Trophoblast cell (in vitro differentiated cells and primary cell): Measurements from ENCODE around the gene PHC1.

Source experiments
- DNase-seq, 2 donors: peaks; one replicate each; pipeline ENCODE4 v3.0.0-alpha.2; 2016
- H2AFZ ChIP-seq: 2 replicates; pipeline ENCODE4 v1.6.1; 2013; ENCODE audit warnings: low read length, moderate library complexity, mild to moderate bottlenecking; ENCODE audit not compliant: insufficient read depth, poor library complexity
- H2AK5ac ChIP-seq: 2 replicates; pipeline ENCODE4 v1.6.1; 2013; ENCODE audit warnings: mild to moderate bottlenecking, low read length
- H2BK120ac ChIP-seq: 2 replicates; pipeline ENCODE4 v1.6.1; 2013; ENCODE audit warnings: low read length, mild to moderate bottlenecking, moderate library complexity; ENCODE audit not compliant: insufficient read depth, poor library complexity
- H2BK12ac ChIP-seq: 2 replicates; pipeline ENCODE4 v1.6.1; 2013; ENCODE audit warnings: mild to moderate bottlenecking, low read length, moderate library complexity
- H2BK5ac ChIP-seq: 2 replicates; pipeline ENCODE4 v1.6.1; 2013; ENCODE audit warnings: low read length, low read depth, moderate library complexity, mild to moderate bottlenecking; ENCODE audit not compliant: poor library complexity
- H3K14ac ChIP-seq: 2 replicates; pipeline ENCODE4 v1.6.1; 2013; ENCODE audit warnings: mild to moderate bottlenecking, low read length
- H3K18ac ChIP-seq: 2 replicates; pipeline ENCODE4 v1.6.1; 2013; ENCODE audit warnings: mild to moderate bottlenecking, low read length
- H3K23ac ChIP-seq: 2 replicates; pipeline ENCODE4 v1.6.1; 2013; ENCODE audit warnings: low read length
- H3K27ac ChIP-seq: 2 replicates; pipeline ENCODE4 v1.5.1; 2013; ENCODE audit warnings: low read depth, mild to moderate bottlenecking, inconsistent platforms, low read length, moderate library complexity
- H3K27me3 ChIP-seq: 2 replicates; pipeline ENCODE4 v1.6.1; 2013; ENCODE audit warnings: inconsistent platforms, mild to moderate bottlenecking, low read length, moderate library complexity; ENCODE audit not compliant: insufficient read depth
- H3K36me3 ChIP-seq, 2 experiments: 1 replicate in 1 of 2; 2 replicates in 1 of 2; pipeline ENCODE4 v1.6.1; 2013; ENCODE audit warnings: low read length in 2 of 2, mild to moderate bottlenecking in 2 of 2, moderate library complexity in 1 of 2; ENCODE audit not compliant: insufficient read depth in 2 of 2, control insufficient read depth in 1 of 2
- H3K4ac ChIP-seq: 2 replicates; pipeline ENCODE4 v1.6.1; 2013; ENCODE audit warnings: low read depth, mild to moderate bottlenecking, low read length, moderate library complexity
- H3K4me1 ChIP-seq, 2 experiments: 1 replicate in 1 of 2; 2 replicates in 1 of 2; pipeline ENCODE4 v1.6.1; 2013; ENCODE audit warnings: low read length in 2 of 2, mild to moderate bottlenecking in 2 of 2, moderate library complexity in 1 of 2; ENCODE audit not compliant: insufficient read depth in 2 of 2, control insufficient read depth in 1 of 2
- H3K4me2 ChIP-seq: 2 replicates; pipeline ENCODE4 v1.6.1; 2013; ENCODE audit warnings: inconsistent platforms, mild to moderate bottlenecking, low read length, moderate library complexity
- H3K4me3 ChIP-seq: 2 replicates; pipeline ENCODE4 v1.5.1; 2013; ENCODE audit warnings: mild to moderate bottlenecking, low read depth, low read length, inconsistent platforms
- H3K79me1 ChIP-seq: one replicate; pipeline ENCODE4 v1.6.1; 2013; ENCODE audit warnings: low read length
- H3K79me2 ChIP-seq: 2 replicates; pipeline ENCODE4 v1.6.1; 2013; ENCODE audit warnings: low read length, mild to moderate bottlenecking; ENCODE audit not compliant: control insufficient read depth, insufficient read depth, poor library complexity
- H3K9ac ChIP-seq: 2 replicates; pipeline ENCODE4 v1.6.1; 2013; ENCODE audit warnings: mild to moderate bottlenecking, low read length
- H3K9me3 ChIP-seq: 2 replicates; pipeline ENCODE4 v1.6.1; 2013; ENCODE audit warnings: low read depth, mild to moderate bottlenecking, control low read depth, inconsistent platforms, low read length; ENCODE audit not compliant: insufficient read depth
- H4K12ac ChIP-seq: 2 replicates; pipeline ENCODE4 v1.6.1; 2013; ENCODE audit warnings: low read depth, mild to moderate bottlenecking, low read length, moderate library complexity
- H4K8ac ChIP-seq: 2 replicates; pipeline ENCODE4 v1.6.1; 2013; ENCODE audit warnings: low read depth, mild to moderate bottlenecking, low read length, moderate library complexity
- H4K91ac ChIP-seq: one replicate; pipeline ENCODE4 v1.6.1; 2013; ENCODE audit warnings: low read depth, mild to moderate bottlenecking, low read length, moderate library complexity
- WGBS: extraction: QIAGEN DNeasy Blood & Tissue Kit; methylation state at CpG from one replicate; pipeline ENCODE4 v1.1.7; 2013; ENCODE audit warnings: missing lambda C conversion rate; ENCODE audit not compliant: insufficient read length, insufficient coverage; ENCODE audit errors: extremely low coverage; 5-methylcytosine and 5-hydroxymethylcytosine counted together

PHC1 gene

GRCh38 chr12:8957561-8957960 is 43.3 kb downstream of the PHC1 start:
- Histone ChIP-seq H3K23ac (no peak overlapping the region), H3K27ac (no peak overlapping the region), H2AK5ac (no peak overlapping the region), H4K91ac (no peak overlapping the region), H3K79me1 (no peaks in the 10 kb centered on the region), H2BK5ac (no peak overlapping the region), H2AFZ (no peak overlapping the region), H3K79me2 (no peaks in the 10 kb centered on the region), H4K12ac (no peak overlapping the region), H3K9ac (no peak overlapping the region), H3K4me1 (no peaks in the 10 kb centered on the region), H3K18ac (no peak overlapping the region), H3K4me2 (no peak overlapping the region), H3K14ac (no peak overlapping the region), H3K4ac (no peak overlapping the region), H3K4me3 (no peak overlapping the region), H4K8ac (no peak overlapping the region), H3K9me3 (peaks cover 3% of the 10 kb centered on the region), H3K27me3 (no peaks in the 10 kb centered on the region), H2BK120ac (no peak overlapping the region), H3K36me3 (no peaks in the 10 kb centered on the region), H2BK12ac (no peak overlapping the region)
- DNase-seq, result no peak
- WGBS, result no CpG with 5 or more reads among the region's 4 CpGs

DNA sequence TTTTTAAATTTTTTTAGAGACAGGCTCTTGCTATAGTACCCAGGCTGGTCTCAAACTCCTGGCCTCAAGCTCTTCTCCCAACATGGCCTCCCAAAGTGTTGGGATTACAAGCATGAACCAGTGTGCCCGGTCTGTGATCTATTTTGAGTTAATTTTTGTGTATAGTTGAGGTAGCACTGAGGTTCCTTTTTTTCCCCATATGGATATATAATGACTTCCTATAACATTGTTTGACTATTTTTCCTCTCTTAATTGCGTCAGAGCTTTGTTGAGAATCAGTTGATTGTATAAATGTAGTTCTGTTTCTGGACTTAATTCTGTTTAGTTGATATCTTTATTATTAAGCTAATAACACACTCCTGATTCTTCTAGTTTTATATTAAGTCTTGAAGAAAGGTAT is 43.8 kb downstream of the PHC1 start:
- H4K12ac ChIP-seq, result no peak overlapping the region
- H4K91ac ChIP-seq, result no peak overlapping the region
- peaks cover 3% of the 10 kb centered on the region for H3K9me3 ChIP-seq
- no peak overlapping the region for H2BK120ac ChIP-seq
- no peaks in the 10 kb centered on the region for H3K36me3 ChIP-seq
- no peaks in the 10 kb centered on the region for H3K79me2 ChIP-seq
- no peaks in the 10 kb centered on the region for H3K79me1 ChIP-seq
- H3K27ac ChIP-seq, result no peak overlapping the region
- H4K8ac ChIP-seq, result no peak overlapping the region
- no peaks in the 10 kb centered on the region for H3K27me3 ChIP-seq
- no peaks in the 10 kb centered on the region for H3K4me1 ChIP-seq
- no peak overlapping the region for H3K9ac ChIP-seq
- no peak overlapping the region for H3K4me3 ChIP-seq
- no peak overlapping the region for H3K14ac ChIP-seq
- no peak overlapping the region for H3K4ac ChIP-seq
- WGBS, result no CpG with 5 or more reads among the region's 2 CpGs
- H2BK12ac ChIP-seq, result no peak overlapping the region
- H2AK5ac ChIP-seq, result no peak overlapping the region
- DNase-seq, result no peak
- no peak overlapping the region for H3K23ac ChIP-seq
- no peak overlapping the region for H2BK5ac ChIP-seq
- no peak overlapping the region for H3K18ac ChIP-seq
- no peak overlapping the region for H3K4me2 ChIP-seq
- no peak overlapping the region for H2AFZ ChIP-seq

DNA sequence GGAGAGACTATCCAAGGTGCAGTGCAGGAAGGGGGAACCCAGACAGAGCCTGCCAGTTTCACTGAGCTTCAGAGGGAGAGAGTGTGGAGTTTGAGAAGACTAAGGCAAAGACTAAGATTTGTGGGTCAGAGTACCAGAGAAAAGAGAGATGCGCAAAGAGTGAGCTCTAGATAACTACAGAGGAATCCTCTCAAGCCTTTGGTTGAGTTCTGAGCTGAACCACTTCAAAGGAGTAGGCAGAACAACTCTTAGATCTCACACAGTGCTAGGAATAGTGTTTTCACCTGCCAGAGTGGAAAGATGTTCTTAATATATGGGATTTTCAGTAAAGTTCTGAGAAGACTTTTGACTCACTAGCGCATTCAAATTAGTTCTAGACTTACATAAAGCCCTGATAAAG is 45.9 kb downstream of the PHC1 start:
- no peak overlapping the region for H3K27ac ChIP-seq
- no peak overlapping the region for H3K4me2 ChIP-seq
- DNase-seq, result no peak
- no peak overlapping the region for H3K4me3 ChIP-seq
- H4K8ac ChIP-seq, result no peak overlapping the region
- no peak overlapping the region for H4K91ac ChIP-seq
- no peak overlapping the region for H3K14ac ChIP-seq
- H2BK5ac ChIP-seq, result no peak overlapping the region
- H3K79me1 ChIP-seq, result no peaks in the 10 kb centered on the region
- H3K36me3 ChIP-seq, result no peaks in the 10 kb centered on the region
- no peak overlapping the region for H4K12ac ChIP-seq
- H3K23ac ChIP-seq, result no peak overlapping the region
- no peak overlapping the region for H2AK5ac ChIP-seq
- H3K4me1 ChIP-seq, result no peaks in the 10 kb centered on the region
- H2BK12ac ChIP-seq, result no peak overlapping the region
- H2BK120ac ChIP-seq, result no peak overlapping the region
- WGBS, result no CpG with 5 or more reads among the region's 2 CpGs
- H3K18ac ChIP-seq, result no peak overlapping the region
- H3K9ac ChIP-seq, result no peak overlapping the region
- no peak overlapping the region for H2AFZ ChIP-seq
- no peaks in the 10 kb centered on the region for H3K79me2 ChIP-seq
- H3K4ac ChIP-seq, result no peak overlapping the region
- no peaks in the 10 kb centered on the region for H3K27me3 ChIP-seq
- peaks cover 3% of the 10 kb centered on the region for H3K9me3 ChIP-seq

DNA sequence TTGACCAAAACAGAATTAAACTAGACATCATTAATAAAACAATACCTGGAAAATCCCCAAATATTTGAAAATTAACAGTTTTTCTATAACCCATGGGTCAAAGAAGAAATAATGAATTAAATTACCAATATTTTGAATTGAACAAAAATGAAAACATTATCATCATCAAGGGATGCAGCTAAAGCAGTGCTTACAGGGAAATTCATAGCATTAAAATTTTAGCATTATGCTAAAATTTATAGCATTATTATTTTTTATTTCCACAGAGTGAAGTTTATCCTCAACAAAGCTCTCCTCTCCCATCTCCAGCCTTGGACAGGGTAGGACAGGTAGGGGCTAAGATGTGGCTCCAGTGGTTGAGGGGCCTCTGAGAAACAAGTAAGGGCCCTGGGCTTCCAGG is 54.5 kb downstream of the PHC1 start:
- H3K14ac ChIP-seq, result no peak overlapping the region
- H3K9ac ChIP-seq, result no peak overlapping the region
- peaks cover 5% of the 10 kb centered on the region for H3K9me3 ChIP-seq
- no peaks in the 10 kb centered on the region for H3K27me3 ChIP-seq
- H3K79me1 ChIP-seq, result no peaks in the 10 kb centered on the region
- H3K27ac ChIP-seq, result no peak overlapping the region
- no peak overlapping the region for H3K4ac ChIP-seq
- DNase-seq, result no peak
- no peak overlapping the region for H2BK120ac ChIP-seq
- no peak overlapping the region for H2BK12ac ChIP-seq
- H3K23ac ChIP-seq, result no peak overlapping the region
- no peak overlapping the region for H3K18ac ChIP-seq
- H2AFZ ChIP-seq, result no peak overlapping the region
- no peak overlapping the region for H2BK5ac ChIP-seq
- H4K91ac ChIP-seq, result no peak overlapping the region
- peaks cover 0 to 2% of the 10 kb centered on the region in 2 experiments for H3K36me3 ChIP-seq
- no peak overlapping the region for H3K4me2 ChIP-seq
- no peaks in the 10 kb centered on the region for H3K4me1 ChIP-seq
- H4K12ac ChIP-seq, result no peak overlapping the region
- no peaks in the 10 kb centered on the region for H3K79me2 ChIP-seq
- H2AK5ac ChIP-seq, result no peak overlapping the region
- H3K4me3 ChIP-seq, result no peak overlapping the region
- H4K8ac ChIP-seq, result no peak overlapping the region
